SK-N-SH treated with all-trans-retinoic acid at 6 μM for 48 hours (cell line): Measurements from ENCODE around the gene IKZF2.

Experiments used
- CSDC2 ChIP-seq: fragments of 250-450 bp; sonication (Bioruptor Pico); IDR thresholded peaks from 2 replicates; pipeline ENCODE4 v1.5.0; 2020; ENCODE audit warnings: mild to moderate bottlenecking, moderate library complexity
- PATZ1 ChIP-seq: fragments of 250-450 bp; sonication (Bioruptor Pico); IDR thresholded peaks from 2 replicates; pipeline ENCODE4 v1.8.0; 2020; ENCODE audit warnings: mild to moderate bottlenecking, moderate library complexity, borderline replicate concordance
- PPARA ChIP-seq: fragments of 250-450 bp; sonication (Bioruptor Pico); IDR thresholded peaks from 2 replicates; pipeline ENCODE4 v1.5.0; 2020; ENCODE audit warnings: mild to moderate bottlenecking, borderline replicate concordance
- TCF4 ChIP-seq: fragments of 250-450 bp; sonication (Bioruptor Pico); IDR thresholded peaks from 2 replicates; pipeline ENCODE4 v1.8.0; 2021; ENCODE audit warnings: mild to moderate bottlenecking, moderate library complexity, borderline replicate concordance
- TSHZ2 ChIP-seq: fragments of 250-450 bp; sonication (Bioruptor Pico); IDR thresholded peaks from 2 replicates; pipeline ENCODE4 v1.5.0; 2020; ENCODE audit warnings: mild to moderate bottlenecking, moderate library complexity
- ZFP3 ChIP-seq: fragments of 250-450 bp; sonication (Bioruptor Pico); IDR thresholded peaks from 2 replicates; pipeline ENCODE4 v1.5.0; 2020; ENCODE audit warnings: mild to moderate bottlenecking, moderate library complexity
- ZNF565 ChIP-seq: fragments of 450-650 bp; formaldehyde crosslinking; conservative IDR thresholded peaks from 2 replicates; pipeline ENCODE4 v1.5.0; 2020; ENCODE audit warnings: low read depth, mild to moderate bottlenecking, moderate library complexity

GRCh38 chr2:213001297-213001910, 150.0 kb downstream of the IKZF2 start:
- TF ChIP-seq TSHZ2 (CRISPR knock-in tag) (no peak), PATZ1 (no peak), TCF4 (CRISPR knock-in tag) (no peak), PPARA (no peak), ZNF565 (no peak), ZFP3 (CRISPR knock-in tag) (no peak), CSDC2 (CRISPR knock-in tag) (no peak)
